GM15510 (cell line): ENCODE measurements around the gene AGO3.

Experiments used
- POLR2A ChIP-seq: IDR thresholded peaks from 3 replicates; pipeline ENCODE4 v1.6.1; 2011; ENCODE audit warnings: borderline replicate concordance; ENCODE audit not compliant: insufficient read length; ENCODE audit errors: extremely low read depth

The AGO3 gene

GRCh38 chr1:36112823-36113222 lies 181.9 kb downstream of the AGO3 start:
- TF ChIP-seq POLR2A: no peak

DNA sequence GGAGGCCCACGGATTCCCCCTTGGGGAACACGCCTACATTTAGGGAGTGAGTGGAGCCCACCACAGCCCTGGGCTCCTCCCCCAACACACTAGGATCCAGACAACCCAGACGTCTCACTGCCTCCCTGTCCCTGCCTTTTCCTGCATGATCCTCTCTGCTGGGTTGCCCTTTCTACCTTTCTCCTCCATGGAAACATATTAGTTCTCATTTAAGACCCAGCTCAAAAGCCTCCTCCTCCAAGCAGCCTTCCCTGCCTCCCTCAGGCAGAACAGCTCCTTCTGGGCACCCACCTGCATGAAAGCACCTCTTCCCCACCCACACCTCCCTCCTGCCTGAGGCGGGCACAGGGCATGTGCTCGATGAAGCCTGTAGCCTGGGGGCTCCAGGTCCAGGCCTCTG lies 183.5 kb downstream of the AGO3 start:
- no peak for TF ChIP-seq POLR2A

- TF ChIP-seq POLR2A: no peak
These were observed 184.3 kb downstream of the AGO3 start for GRCh38 chr1:36115200-36115669.

GRCh38 chr1:36115931-36116330 lies 185.0 kb downstream of the AGO3 start:
- no peak for TF ChIP-seq POLR2A

DNA sequence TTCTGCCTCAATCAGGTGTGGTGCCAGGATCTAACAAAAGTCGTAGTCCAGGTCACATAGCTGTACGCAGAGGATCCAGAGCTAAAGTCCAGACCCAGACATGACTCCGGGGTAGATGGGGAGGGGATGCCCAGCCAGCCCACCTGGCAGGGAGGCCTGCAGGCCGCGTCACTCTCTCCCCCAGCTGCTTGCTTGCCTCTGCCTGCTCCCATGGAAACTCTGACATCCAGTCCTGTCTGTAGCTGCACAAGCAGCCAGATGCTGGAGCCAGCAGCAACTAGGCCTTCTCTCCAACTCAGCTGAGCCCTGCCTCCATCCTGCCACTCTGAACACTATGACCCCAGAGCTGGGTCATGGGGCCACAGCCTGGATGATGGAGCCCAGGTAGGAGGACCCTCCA lies 186.0 kb downstream of the AGO3 start:
- no peak for TF ChIP-seq POLR2A

GRCh38 chr1:36118447-36119204 lies 187.7 kb downstream of the AGO3 start:
- TF ChIP-seq POLR2A: no peak

DNA sequence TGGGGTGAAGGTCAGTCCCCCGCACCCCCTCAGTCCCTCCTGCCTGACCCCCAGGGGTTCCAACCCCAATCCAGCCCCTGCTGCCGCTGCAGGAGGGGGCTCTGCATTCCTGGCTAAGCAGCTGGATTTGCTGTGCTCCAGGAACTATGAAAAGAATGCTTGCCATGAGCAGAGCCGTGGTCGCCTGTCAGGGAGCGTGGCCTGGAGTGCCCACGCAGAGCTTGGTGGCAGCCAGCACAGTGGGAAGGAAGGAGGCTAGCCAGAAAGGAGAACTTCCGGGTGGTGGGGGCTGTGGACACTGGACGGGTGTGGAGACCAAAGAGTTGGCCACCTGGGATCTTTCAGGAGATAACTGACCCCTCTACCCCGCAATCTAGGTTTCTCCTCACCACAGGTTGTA lies 188.6 kb downstream of the AGO3 start:
- no peak for TF ChIP-seq POLR2A
